WI38 (cell line): Measurements from ENCODE around the gene ALDH1A3.

Source experiments
- H3K4me3 ChIP-seq: 2 replicates; pipeline ENCODE4 v1.5.1; 2011; ENCODE audit warnings: low read depth, mild to moderate bottlenecking, control low read depth, low read length
- CTCF ChIP-seq: IDR thresholded peaks from 2 replicates; pipeline ENCODE4 v1.5.1; 2012; ENCODE audit warnings: low read depth, mild to moderate bottlenecking, control low read depth, low read length

The ALDH1A3 gene

GRCh38 chr15:100947760-100948429, 68.3 kb downstream of the ALDH1A3 start:
- no peak overlapping the region for H3K4me3 ChIP-seq
- TF ChIP-seq CTCF, result no peak

- no peak overlapping the region for H3K4me3 ChIP-seq
- no peak for TF ChIP-seq CTCF
These were observed 68.8 kb downstream of the ALDH1A3 start for GRCh38 chr15:100948430-100948762.

GRCh38 chr15:100949691-100950090, 70.1 kb downstream of the ALDH1A3 start:
- H3K4me3 ChIP-seq, result no peak overlapping the region
- TF ChIP-seq CTCF, result no peak

GRCh38 chr15:100951965-100952364, 72.3 kb downstream of the ALDH1A3 start:
- no peak for TF ChIP-seq CTCF
- H3K4me3 ChIP-seq, result no peak overlapping the region

- no peak overlapping the region for H3K4me3 ChIP-seq
- no peak for TF ChIP-seq CTCF
These were observed 72.9 kb downstream of the ALDH1A3 start for GRCh38 chr15:100952566-100952965.

GRCh38 chr15:100958326-100959065, 78.9 kb downstream of the ALDH1A3 start:
- H3K4me3 ChIP-seq, result no peak overlapping the region
- no peak for TF ChIP-seq CTCF
